RPMI7951 (cell line): ENCODE results near the gene SEC61A1. TPM values are rescaled to one million over a fixed set of nuclear protein-coding genes. Genes with fewer than 3 reads are reported as not detected.

ENCODE experiments used
- DNase-seq: peaks from one replicate; pipeline ENCODE4 v3.0.0-alpha.2; 2012; ENCODE audit warnings: low read depth
- total RNA-seq: library from RNA; depleted of rRNA; stranded (reverse); fragments of >200 nt; shearing (Covaris generic); gene quantifications from 2 replicates; pipeline ENCODE4 v1.2.3, GENCODE V29; 2014

Gene SEC61A1
- total RNA-seq, 1 experiment from 2014 or later: 211 TPM

DNA sequence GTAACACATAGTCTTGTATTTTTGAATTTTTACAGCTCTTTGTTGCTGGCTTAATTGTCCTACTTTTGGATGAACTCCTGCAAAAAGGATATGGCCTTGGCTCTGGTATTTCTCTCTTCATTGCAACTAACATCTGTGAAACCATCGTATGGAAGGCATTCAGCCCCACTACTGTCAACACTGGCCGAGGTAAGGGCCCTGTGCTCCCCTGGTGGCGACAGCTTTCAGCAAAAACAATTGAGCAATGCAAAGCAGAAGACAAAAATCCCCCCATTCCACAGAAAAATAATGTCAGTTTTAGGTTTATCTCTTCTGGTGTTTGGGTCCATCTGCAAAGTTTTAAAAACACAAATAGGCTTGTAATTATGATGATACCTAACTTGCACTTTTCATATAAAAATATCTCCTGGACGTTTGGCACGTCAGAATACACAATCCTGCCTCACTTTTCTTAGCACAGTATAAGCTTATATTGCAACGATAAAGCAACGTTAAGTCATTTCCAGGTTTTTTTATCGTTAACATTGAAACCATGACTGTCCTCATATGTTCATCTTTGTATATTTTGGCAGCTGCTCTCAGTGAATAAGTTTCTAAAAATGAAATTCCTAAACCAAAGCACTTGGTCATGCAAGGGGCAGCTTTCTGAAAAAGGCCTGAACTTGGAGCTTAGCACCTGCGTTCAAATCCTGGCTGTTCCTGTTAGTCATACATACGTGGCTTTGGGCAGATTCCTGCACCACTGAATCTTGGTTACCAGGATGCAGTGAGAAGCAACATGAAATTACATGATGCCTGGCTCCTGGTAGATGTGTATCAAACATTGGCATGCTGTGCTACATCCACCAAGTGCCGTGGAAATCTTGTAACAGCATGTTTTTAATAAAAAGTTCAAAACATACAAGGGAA, 8.5 kb downstream of the SEC61A1 start:
- DNase-seq: peak; percentile 79

- DNase-seq: no peak
Measured at GRCh38 chr3:128062033-128062745, 10.0 kb downstream of the SEC61A1 start.

DNA sequence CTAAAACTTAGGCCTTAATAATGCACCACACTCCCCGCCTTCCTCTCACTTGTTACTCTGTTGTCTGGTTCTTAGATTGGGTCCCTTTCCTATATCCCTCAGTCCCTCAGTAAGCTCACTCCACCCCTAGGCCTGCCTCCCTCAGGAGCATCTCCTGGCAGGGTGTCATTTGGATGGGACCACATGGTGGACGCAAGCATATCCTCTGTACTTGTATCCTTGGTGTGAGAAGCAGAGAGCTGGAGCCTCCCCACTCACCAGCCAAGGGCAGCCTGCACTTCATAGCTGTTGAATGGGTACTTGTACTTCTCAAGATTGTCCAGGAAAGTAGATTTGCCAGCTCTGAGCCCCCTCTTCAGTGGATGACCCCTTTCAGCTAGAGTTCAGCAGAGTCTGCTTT, 11.6 kb downstream of the SEC61A1 start:
- no peak for DNase-seq

- no peak for DNase-seq
Measured at GRCh38 chr3:128064962-128065361, 12.7 kb downstream of the SEC61A1 start.

GRCh38 chr3:128066114-128066513, 13.9 kb downstream of the SEC61A1 start:
- no peak for DNase-seq

DNA sequence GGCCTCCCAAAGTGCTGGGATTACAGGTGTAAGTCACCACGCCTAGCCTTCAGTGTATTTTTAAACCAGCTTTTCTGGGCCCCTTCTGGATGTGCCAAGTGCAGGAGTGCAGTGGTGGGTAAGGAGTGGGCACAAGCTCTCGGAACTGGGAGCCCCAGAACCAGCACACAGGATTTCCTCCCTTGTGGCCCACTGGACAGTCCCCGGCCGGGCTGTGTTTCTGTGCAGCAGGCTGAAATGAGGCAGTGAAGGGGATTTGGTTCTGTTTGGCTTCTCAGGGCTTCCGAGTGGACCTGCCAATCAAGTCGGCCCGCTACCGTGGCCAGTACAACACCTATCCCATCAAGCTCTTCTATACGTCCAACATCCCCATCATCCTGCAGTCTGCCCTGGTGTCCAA, 14.4 kb downstream of the SEC61A1 start:
- DNase-seq: no peak

DNA sequence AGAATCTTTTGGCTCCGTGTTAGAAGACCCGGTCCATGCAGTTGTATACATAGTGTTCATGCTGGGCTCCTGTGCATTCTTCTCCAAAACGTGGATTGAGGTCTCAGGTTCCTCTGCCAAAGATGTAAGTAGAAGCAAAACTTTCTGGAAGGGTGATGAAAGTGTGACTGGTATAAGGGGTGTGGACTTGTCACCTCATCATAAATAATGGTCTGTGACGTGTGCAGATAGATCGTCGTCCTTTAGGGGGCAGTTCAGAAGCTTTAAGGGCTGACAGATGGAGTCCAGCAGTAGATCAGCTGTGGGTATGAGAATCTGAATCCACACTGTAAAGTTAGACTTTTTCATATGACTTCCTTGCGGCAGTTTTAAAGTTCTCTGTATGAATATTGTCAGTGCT, 15.3 kb downstream of the SEC61A1 start:
- DNase-seq: no peak

GRCh38 chr3:128068156-128068620, 16.0 kb downstream of the SEC61A1 start:
- DNase-seq: peak; percentile 49

DNA sequence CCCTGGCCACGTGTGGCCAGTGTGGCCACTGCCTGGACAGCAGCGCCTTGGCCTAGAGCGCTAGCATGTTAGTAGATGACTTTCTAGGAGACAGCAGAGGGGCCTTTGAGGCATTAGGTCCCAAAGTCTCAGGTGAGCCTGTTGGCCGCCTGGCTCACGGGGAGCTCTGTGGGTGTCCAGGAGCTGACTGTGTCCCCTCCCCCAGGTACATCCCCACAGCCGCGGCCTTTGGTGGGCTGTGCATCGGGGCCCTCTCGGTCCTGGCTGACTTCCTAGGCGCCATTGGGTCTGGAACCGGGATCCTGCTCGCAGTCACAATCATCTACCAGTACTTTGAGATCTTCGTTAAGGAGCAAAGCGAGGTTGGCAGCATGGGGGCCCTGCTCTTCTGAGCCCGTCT, 17.0 kb downstream of the SEC61A1 start:
- DNase-seq: no peak

- DNase-seq: no peak
Measured at GRCh38 chr3:128070898-128071591, 18.8 kb downstream of the SEC61A1 start.

GRCh38 chr3:128071771-128072453, 19.7 kb downstream of the SEC61A1 start:
- no peak for DNase-seq

GRCh38 chr3:128072454-128073184, 20.4 kb downstream of the SEC61A1 start:
- no peak for DNase-seq

DNA sequence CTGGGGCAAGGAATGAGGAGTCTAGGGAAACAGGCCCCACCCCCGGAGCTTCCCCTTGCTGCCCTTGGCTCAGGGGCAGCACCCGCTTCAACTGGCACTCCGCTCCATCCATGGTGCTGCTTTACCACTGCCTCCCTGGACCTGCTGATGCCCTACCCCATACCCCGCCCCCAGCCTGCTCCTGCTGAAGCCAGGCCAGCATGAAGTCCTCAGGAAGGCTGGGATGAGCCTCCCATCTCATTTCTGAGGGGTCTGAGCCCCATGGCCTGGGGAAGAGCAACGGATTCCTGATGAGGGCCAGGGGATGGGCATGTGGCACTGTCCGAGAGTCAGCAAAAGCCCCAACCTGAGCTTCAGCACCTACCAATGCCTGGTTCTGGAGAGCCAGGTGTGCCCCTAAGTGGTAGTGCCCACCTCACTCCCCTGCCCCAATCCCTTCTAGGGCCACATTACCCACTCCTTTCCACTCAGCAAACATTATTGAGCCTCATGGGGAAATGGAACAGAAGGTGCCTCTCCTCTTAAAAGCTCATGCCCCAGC, 21.0 kb downstream of the SEC61A1 start:
- DNase-seq: no peak

DNA sequence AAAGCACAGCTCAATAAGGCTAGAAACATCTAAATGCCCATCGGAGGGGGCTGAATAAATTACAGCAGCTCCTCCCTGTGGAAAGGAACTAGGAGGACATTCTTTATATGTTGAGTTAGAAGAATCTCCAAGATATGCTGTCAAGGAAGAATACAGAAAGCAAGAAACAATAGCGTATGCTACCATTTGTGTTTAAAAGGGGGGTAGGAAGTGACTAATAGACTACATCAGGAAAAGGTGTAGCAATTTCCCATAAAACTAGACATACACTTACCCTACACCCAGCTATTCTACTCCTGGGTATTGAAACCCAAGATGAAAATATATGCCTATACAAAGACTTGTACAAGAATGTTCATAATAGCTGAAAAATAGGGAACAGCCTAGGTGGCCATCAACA, 21.6 kb downstream of the SEC61A1 start:
- no peak for DNase-seq

DNA sequence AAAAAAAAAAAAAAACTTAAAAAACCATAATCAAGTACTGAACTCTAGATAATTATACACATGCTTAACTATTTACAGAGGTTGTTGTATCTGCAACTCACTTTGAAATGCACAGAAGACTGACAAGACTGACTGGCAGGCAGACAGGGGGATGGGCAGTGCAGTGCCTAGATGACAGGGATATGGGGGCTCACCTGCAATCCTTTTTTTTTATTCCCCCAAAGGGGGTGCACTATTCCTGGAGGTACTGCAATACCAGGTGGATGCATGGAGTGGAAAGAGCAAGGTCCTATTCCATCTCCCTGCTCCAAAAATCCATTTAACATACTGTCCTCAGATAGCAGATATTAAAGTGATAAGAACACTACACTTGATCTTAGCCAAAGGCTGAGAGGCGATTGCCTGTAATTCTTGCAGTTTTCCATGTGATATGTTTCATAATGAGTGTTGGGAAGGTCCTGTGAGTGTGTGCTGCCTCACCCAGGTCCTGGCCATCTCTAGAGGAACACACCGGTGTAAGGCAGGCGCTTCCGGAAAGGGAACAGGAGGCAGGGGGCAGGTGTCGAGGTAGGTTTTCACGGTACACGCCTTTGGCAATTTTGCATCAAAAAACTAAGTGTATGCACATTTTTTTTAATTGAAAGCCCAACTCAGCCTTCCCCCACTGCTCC, 22.7 kb downstream of the SEC61A1 start:
- no peak for DNase-seq

GRCh38 chr3:128075522-128076482, 23.6 kb downstream of the SEC61A1 start:
- DNase-seq: peak; percentile 63

- DNase-seq: no peak
Measured at GRCh38 chr3:128076483-128077201, 24.4 kb downstream of the SEC61A1 start.

- no peak for DNase-seq
Measured at GRCh38 chr3:128077202-128077624, 25.0 kb downstream of the SEC61A1 start.
